ENCODE measurements around the gene CLCN7. TPM values are rescaled to one million over a fixed set of nuclear protein-coding genes. Genes with fewer than 3 reads are reported as not detected.

Gene CLCN7
- total and polyA plus RNA-seq, 2 of the 13 experiments (the other 11 are each of a cell fraction or from before 2014, with no cell fraction given): 24.6 to 25.1 TPM

GRCh38 chr16:1435921-1436697 lies 38.7 kb downstream of the CLCN7 start (continued):
- TF ChIP-seq ZNF430 (CRISPR knock-in tag; IDR thresholded peaks at IDR 0.05): no peak
- TF ChIP-seq GLI4 (CRISPR knock-in tag; IDR thresholded peaks at IDR 0.05; ENCODE audit: borderline replicate concordance): no peak
- no peak for TF ChIP-seq ZNF660 (CRISPR knock-in tag; IDR thresholded peaks at IDR 0.05; ENCODE audit: borderline replicate concordance, low read depth)
- TF ChIP-seq KAT2B (IDR thresholded peaks at IDR 0.05; ENCODE audit: borderline replicate concordance, low read depth, low read length): no peak
- TF ChIP-seq, protein P1, sequence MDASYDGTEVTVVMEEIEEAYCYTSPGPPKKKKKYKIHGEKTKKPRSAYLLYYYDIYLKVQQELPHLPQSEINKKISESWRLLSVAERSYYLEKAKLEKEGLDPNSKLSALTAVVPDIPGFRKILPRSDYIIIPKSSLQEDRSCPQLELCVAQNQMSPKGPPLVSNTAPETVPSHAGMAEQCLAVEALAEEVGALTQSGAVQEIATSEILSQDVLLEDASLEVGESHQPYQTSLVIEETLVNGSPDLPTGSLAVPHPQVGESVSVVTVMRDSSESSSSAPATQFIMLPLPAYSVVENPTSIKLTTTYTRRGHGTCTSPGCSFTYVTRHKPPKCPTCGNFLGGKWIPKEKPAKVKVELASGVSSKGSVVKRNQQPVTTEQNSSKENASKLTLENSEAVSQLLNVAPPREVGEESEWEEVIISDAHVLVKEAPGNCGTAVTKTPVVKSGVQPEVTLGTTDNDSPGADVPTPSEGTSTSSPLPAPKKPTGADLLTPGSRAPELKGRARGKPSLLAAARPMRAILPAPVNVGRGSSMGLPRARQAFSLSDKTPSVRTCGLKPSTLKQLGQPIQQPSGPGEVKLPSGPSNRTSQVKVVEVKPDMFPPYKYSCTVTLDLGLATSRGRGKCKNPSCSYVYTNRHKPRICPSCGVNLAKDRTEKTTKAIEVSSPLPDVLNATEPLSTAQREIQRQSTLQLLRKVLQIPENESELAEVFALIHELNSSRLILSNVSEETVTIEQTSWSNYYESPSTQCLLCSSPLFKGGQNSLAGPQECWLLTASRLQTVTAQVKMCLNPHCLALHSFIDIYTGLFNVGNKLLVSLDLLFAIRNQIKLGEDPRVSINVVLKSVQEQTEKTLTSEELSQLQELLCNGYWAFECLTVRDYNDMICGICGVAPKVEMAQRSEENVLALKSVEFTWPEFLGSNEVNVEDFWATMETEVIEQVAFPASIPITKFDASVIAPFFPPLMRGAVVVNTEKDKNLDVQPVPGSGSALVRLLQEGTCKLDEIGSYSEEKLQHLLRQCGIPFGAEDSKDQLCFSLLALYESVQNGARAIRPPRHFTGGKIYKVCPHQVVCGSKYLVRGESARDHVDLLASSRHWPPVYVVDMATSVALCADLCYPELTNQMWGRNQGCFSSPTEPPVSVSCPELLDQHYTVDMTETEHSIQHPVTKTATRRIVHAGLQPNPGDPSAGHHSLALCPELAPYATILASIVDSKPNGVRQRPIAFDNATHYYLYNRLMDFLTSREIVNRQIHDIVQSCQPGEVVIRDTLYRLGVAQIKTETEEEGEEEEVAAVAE (CRISPR knock-in tag; IDR thresholded peaks at IDR 0.05; ENCODE audit: borderline replicate concordance): no peak
- TF ChIP-seq, protein P2, sequence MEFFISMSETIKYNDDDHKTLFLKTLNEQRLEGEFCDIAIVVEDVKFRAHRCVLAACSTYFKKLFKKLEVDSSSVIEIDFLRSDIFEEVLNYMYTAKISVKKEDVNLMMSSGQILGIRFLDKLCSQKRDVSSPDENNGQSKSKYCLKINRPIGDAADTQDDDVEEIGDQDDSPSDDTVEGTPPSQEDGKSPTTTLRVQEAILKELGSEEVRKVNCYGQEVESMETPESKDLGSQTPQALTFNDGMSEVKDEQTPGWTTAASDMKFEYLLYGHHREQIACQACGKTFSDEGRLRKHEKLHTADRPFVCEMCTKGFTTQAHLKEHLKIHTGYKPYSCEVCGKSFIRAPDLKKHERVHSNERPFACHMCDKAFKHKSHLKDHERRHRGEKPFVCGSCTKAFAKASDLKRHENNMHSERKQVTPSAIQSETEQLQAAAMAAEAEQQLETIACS (CRISPR knock-in tag; IDR thresholded peaks at IDR 0.05): no peak
- no peak; the same call in 1 of the 2 replicates for TF ChIP-seq RBFOX2 (IDR thresholded peaks at IDR 0.05; ENCODE audit: low read depth, low read length)
- TF ChIP-seq ZNF142 (CRISPR knock-in tag; IDR thresholded peaks at IDR 0.05): no peak
- TF ChIP-seq THYN1 (CRISPR knock-in tag; IDR thresholded peaks at IDR 0.05; ENCODE audit: borderline replicate concordance, low read depth): no peak
- TF ChIP-seq POLR2AphosphoS5 (IDR thresholded peaks at IDR 0.05; ENCODE audit: low read depth, low read length): no peak
- no peak for TF ChIP-seq REXO4 (CRISPR knock-in tag; IDR thresholded peaks at IDR 0.05; ENCODE audit: borderline replicate concordance)
- no peak for TF ChIP-seq RBAK (CRISPR knock-in tag; IDR thresholded peaks at IDR 0.05)
- TF ChIP-seq ZNF30 (CRISPR knock-in tag; IDR thresholded peaks at IDR 0.05): 0 out of 2 replicates have a peak, but pooled peaks have one; percentile 47
- TF ChIP-seq MNT (IDR thresholded peaks at IDR 0.05): no peak
- peak; percentile 72; the same call in 1 of the 2 replicates for TF ChIP-seq ZBTB20 (CRISPR knock-in tag; IDR thresholded peaks at IDR 0.05; ENCODE audit: borderline replicate concordance, low read depth)
